ENCODE results near the gene C11orf68.

Gene C11orf68

DNA sequence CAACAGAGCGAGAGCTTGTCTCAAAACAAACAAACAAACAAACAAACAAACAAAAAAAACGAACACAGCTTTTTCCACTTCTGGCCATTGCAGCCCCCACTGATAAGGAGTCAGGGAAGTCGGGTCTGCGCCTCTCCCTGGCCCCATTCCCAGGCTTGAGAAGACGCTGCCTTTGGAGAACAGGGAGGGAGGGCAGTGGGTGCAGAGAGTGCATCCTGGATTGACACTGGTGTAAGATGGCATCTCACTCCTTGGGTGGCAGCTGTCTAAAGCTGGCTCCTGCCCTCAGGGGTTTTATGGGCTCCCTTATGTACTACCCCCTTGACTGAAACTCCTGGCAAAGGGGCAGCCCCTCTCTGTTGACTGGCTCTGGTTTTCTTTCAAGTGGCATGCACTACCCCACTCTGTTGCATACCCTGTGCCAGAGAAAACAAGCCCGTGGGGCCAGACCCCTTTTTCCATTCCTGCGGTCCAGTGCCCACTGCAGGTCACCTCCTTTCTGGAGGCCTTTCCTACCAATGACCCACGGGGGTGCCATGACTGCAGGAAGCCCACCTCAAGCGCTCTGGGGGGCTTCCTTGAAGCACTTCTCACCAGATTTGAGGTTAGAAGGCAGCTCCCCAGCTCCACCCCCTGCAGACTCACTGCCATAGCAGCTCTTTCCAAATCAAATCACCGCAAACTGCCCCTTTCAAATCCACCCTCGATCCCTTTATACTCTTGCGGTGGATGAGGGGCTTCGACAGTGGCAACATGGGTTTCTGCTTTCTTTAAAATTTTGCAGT is 13.1 kb upstream of the C11orf68 start:
- H3K4me1 Mint-ChIP-seq (ENCODE audit: low read depth), result peaks cover 50% of the 10 kb centered on the region
- no peaks in the 10 kb centered on the region for H3K36me3 Mint-ChIP-seq (ENCODE audit: low read depth)
- peak overlapping the region; percentile 49 for H3K27ac Mint-ChIP-seq
- intact Hi-C loops (cut with micrococcal nuclease), result no loop called here
- H3K4me3 Mint-ChIP-seq, result no peak overlapping the region
- H3K9me3 Mint-ChIP-seq, result no peaks in the 10 kb centered on the region
- no peaks in the 10 kb centered on the region for H3K27me3 Mint-ChIP-seq

DNA sequence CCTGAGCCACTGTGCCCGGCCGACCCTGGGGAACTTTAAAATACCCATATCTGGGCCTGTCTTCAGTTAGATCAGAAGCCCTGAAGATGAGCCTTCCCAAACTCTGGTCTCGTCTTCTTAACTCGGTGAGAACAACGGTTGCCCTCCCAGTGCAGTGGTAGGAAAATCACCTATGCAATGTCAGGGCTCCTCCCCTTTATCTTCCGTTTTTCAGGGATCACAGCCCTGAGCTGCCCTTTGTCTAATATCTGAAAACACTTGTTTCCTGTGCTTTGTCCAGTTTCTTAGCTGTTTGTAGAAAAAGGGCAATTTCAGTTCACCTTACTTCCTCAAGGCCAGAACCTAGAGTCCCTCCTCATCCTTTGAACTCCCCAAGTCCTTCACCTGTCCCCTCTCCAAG is 9.8 kb upstream of the C11orf68 start:
- Mint-ChIP-seq H3K27ac (peak overlapping the region; percentile 93), H3K4me1 (ENCODE audit: low read depth) (peaks cover 64% of the 10 kb centered on the region), H3K9me3 (no peaks in the 10 kb centered on the region), H3K36me3 (ENCODE audit: low read depth) (peaks cover 27% of the 10 kb centered on the region), H3K27me3 (no peaks in the 10 kb centered on the region), H3K4me3 (peak overlapping the region; percentile 71)
- intact Hi-C loops (cut with micrococcal nuclease), result no loop called here

- Mint-ChIP-seq H3K9me3 (no peaks in the 10 kb centered on the region), H3K27me3 (no peaks in the 10 kb centered on the region), H3K4me3 (peak overlapping the region; percentile 71), H3K27ac (peak overlapping the region; percentile 93), H3K4me1 (ENCODE audit: low read depth) (peaks cover 64% of the 10 kb centered on the region), H3K36me3 (ENCODE audit: low read depth) (peaks cover 34% of the 10 kb centered on the region)
- intact Hi-C loops (cut with micrococcal nuclease), result no loop called here
These were observed 9.1 kb upstream of the C11orf68 start for GRCh38 chr11:65927904-65928397.

GRCh38 chr11:65925397-65925796 is 6.5 kb upstream of the C11orf68 start:
- Mint-ChIP-seq H3K4me1 (ENCODE audit: low read depth) (peaks cover 72% of the 10 kb centered on the region), H3K4me3 (no peak overlapping the region), H3K36me3 (ENCODE audit: low read depth) (peaks cover 59% of the 10 kb centered on the region), H3K27me3 (no peaks in the 10 kb centered on the region), H3K9me3 (no peaks in the 10 kb centered on the region), H3K27ac (peak overlapping the region; percentile 34)
- intact Hi-C loops (cut with micrococcal nuclease), result no loop called here

- Mint-ChIP-seq H3K27me3 (no peaks in the 10 kb centered on the region), H3K4me3 (peak overlapping the region; percentile 44), H3K4me1 (ENCODE audit: low read depth) (peaks cover 59% of the 10 kb centered on the region), H3K9me3 (no peaks in the 10 kb centered on the region), H3K36me3 (ENCODE audit: low read depth) (peaks cover 72% of the 10 kb centered on the region), H3K27ac (peak overlapping the region; percentile 66)
- intact Hi-C loops (cut with micrococcal nuclease), result no loop called here
These were observed 3.7 kb upstream of the C11orf68 start for GRCh38 chr11:65922565-65922964.

GRCh38 chr11:65921876-65922275 is 3.0 kb upstream of the C11orf68 start:
- intact Hi-C loops (cut with micrococcal nuclease), result no loop called here
- Mint-ChIP-seq H3K4me1 (ENCODE audit: low read depth) (peaks cover 59% of the 10 kb centered on the region), H3K27me3 (no peaks in the 10 kb centered on the region), H3K36me3 (ENCODE audit: low read depth) (peaks cover 78% of the 10 kb centered on the region), H3K9me3 (no peaks in the 10 kb centered on the region), H3K4me3 (peak overlapping the region; percentile 40), H3K27ac (peak overlapping the region; percentile 66)

GRCh38 chr11:65921033-65921555 is 2.2 kb upstream of the C11orf68 start:
- Mint-ChIP-seq H3K27ac (no peak overlapping the region), H3K9me3 (no peaks in the 10 kb centered on the region)
- intact Hi-C loops (cut with micrococcal nuclease), result no loop called here

GRCh38 chr11:65920372-65920802 is 1.5 kb upstream of the C11orf68 start:
- intact Hi-C loops (cut with micrococcal nuclease), result no loop called here
- Mint-ChIP-seq H3K9me3 (no peaks in the 10 kb centered on the region), H3K4me3 (peak overlapping the region; percentile 97), H3K4me1 (ENCODE audit: low read depth) (peaks cover 66% of the 10 kb centered on the region), H3K27me3 (no peaks in the 10 kb centered on the region), H3K36me3 (ENCODE audit: low read depth) (peaks cover 75% of the 10 kb centered on the region), H3K27ac (peak overlapping the region; percentile 89)

More at GRCh38 chr11:65921033-65921555, 2.2 kb upstream of the C11orf68 start:
- peaks cover 66% of the 10 kb centered on the region for H3K4me1 Mint-ChIP-seq (ENCODE audit: low read depth)
- no peaks in the 10 kb centered on the region for H3K27me3 Mint-ChIP-seq
- H3K4me3 Mint-ChIP-seq, result peak overlapping the region; percentile 97
- peaks cover 81% of the 10 kb centered on the region for H3K36me3 Mint-ChIP-seq (ENCODE audit: low read depth)

DNA sequence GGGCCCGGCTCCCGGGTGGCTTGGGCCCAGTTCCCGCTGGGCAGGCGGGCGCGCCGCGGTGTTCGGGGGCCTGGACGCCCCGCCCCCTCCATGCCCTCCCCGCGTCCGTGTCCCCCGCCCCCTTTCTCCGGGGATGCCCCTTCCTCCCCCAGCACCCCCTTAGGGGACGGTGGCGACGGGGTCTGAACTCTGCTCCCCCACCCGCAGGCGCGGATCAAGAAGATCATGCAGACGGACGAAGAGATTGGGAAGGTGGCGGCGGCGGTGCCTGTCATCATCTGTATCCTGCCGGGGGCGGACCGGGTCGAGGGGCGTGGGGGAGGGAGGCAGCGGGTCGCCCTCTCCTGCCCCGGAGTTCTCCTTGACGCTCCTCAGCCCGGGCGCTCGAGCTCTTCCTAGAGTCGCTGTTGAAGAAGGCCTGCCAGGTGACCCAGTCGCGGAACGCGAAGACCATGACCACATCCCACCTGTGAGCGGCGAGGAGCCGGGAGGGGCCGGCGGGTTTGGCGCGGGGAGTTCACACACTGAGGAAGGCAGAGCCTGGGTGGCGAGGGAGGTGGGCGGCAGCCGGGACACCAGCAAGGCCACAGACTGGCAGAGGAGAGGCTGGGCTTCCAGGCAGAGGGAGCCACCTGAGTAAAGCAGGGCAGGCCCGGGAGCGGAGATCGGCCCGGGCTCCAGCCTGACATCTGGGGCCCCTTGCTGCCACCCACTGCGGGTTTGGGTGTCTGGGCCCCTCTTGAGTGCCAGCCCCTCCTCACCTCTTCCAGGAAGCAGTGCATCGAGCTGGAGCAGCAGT is 910 bp upstream of the C11orf68 start:
- no peaks in the 10 kb centered on the region for H3K9me3 Mint-ChIP-seq
- H3K4me3 Mint-ChIP-seq, result peak overlapping the region; percentile 97
- intact Hi-C loops (cut with micrococcal nuclease), result loop anchor here (1.0 to 5.0 kb wide), 3 partner anchors 22 to 348 kb away; partner anchors contain the start of genes RAB1B and SART1
- peak overlapping the region; percentile 89 for H3K27ac Mint-ChIP-seq
- peaks cover 69% of the 10 kb centered on the region for H3K36me3 Mint-ChIP-seq (ENCODE audit: low read depth)
- H3K27me3 Mint-ChIP-seq, result no peaks in the 10 kb centered on the region
- H3K4me1 Mint-ChIP-seq (ENCODE audit: low read depth), result peaks cover 67% of the 10 kb centered on the region

DNA sequence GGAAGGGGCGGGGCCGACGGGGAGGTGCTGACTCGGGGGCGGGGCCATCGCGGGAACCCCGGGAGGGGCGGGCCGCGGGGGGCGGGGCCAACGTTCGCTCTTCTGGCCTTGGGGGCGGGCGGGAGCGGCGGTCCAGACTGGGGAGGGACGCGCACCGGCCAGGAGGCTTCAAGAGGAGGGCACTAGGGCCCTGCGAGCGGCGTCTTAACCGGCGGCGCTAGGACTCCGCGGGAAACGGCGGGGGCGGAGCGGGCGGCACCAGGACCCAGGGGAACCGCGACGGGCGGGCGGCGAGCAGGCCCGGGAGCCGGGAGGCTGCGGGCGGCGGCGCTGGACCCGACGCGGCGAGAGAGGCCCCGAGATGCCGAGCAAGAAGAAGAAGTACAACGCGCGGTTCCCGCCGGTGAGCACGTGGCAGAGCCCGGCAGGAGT is 295 bp upstream of the C11orf68 start, which contains the start of gene DRAP1:
Gene DRAP1, plus strand, starts transcription at position 286 of the 432 bp plus-strand sequence. Its CDS starts 76 bp downstream, at position 362.
- Mint-ChIP-seq H3K36me3 (ENCODE audit: low read depth) (peaks cover 63% of the 10 kb centered on the region), H3K4me3 (peak within 1 kb of the TSS; percentile 97), H3K4me1 (ENCODE audit: low read depth) (peaks cover 66% of the 10 kb centered on the region), H3K27ac (peak within 1 kb of the TSS; percentile 89), H3K9me3 (no peaks in the 10 kb centered on the region), H3K27me3 (peaks cover 2% of the 10 kb centered on the region)
- intact Hi-C loops (cut with micrococcal nuclease), result loop anchor here (1.0 to 5.0 kb wide), 3 partner anchors 22 to 348 kb away; partner anchors contain the start of genes RAB1B and SART1

GRCh38 chr11:65917434-65918210 is 1.2 kb downstream of the C11orf68 start:
- Mint-ChIP-seq H3K4me3 (peak overlapping the region; percentile 79), H3K9me3 (no peaks in the 10 kb centered on the region), H3K36me3 (ENCODE audit: low read depth) (peaks cover 47% of the 10 kb centered on the region), H3K27ac (peak overlapping the region; percentile 89), H3K4me1 (ENCODE audit: low read depth) (peaks cover 60% of the 10 kb centered on the region), H3K27me3 (peaks cover 2% of the 10 kb centered on the region)
- intact Hi-C loops (cut with micrococcal nuclease), result loop anchor here (5.0 kb wide), 1 partner anchor 350 kb away; the partner anchor contains the start of gene RAB1B

DNA sequence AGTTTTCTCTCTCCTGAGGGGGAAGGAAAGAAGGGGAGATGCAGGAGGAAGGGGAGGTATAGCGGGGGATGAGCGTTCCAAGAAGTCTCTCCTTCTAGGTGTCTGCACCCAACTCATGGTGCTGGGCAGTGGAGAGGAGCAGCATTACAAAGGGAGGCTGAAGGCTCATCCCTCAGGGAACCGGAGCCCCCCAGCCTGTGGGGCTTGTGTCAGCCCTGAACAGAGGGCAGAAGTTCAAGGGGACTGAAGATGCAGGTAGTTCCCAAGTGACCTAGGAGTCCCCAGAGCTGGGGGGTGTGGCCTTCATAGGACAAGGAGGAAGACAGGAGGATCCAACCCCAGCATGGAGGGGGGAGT is 1.8 kb downstream of the C11orf68 start:
- peaks cover 2% of the 10 kb centered on the region for H3K27me3 Mint-ChIP-seq
- H3K27ac Mint-ChIP-seq, result peak overlapping the region; percentile 89
- peaks cover 55% of the 10 kb centered on the region for H3K4me1 Mint-ChIP-seq (ENCODE audit: low read depth)
- intact Hi-C loops (cut with micrococcal nuclease), result loop anchor here (5.0 kb wide), 1 partner anchor 350 kb away; the partner anchor contains the start of gene RAB1B
- peak overlapping the region; percentile 79 for H3K4me3 Mint-ChIP-seq
- no peaks in the 10 kb centered on the region for H3K9me3 Mint-ChIP-seq
- peaks cover 42% of the 10 kb centered on the region for H3K36me3 Mint-ChIP-seq (ENCODE audit: low read depth)

- intact Hi-C loops (cut with micrococcal nuclease), result loop anchor here (5.0 kb wide), 1 partner anchor 351 kb away; the partner anchor contains the start of gene RAB1B
- H3K36me3 Mint-ChIP-seq (ENCODE audit: low read depth), result peaks cover 35% of the 10 kb centered on the region
- peak overlapping the region; percentile 89 for H3K27ac Mint-ChIP-seq
- H3K4me1 Mint-ChIP-seq (ENCODE audit: low read depth), result peaks cover 56% of the 10 kb centered on the region
- H3K27me3 Mint-ChIP-seq, result peaks cover 5% of the 10 kb centered on the region
- peak overlapping the region; percentile 79 for H3K4me3 Mint-ChIP-seq
- H3K9me3 Mint-ChIP-seq, result no peaks in the 10 kb centered on the region
These were observed 2.5 kb downstream of the C11orf68 start for GRCh38 chr11:65916391-65916790.

All from dendritic cell treated with granulocyte-macrophage colony-stimulating factor and Interleukin-4, amounts not matched to agents 40 ng/mL and 50 ng/mL, for 4 days (primary cell).